ES-I3 (cell line): ENCODE results near the gene TBP.
"Not testable (repeated sequence)": the region's sequence is repeated elsewhere in the genome, so short reads cannot be mapped to it uniquely, and the experiment has no call there.

Experiments used
- H3K36me3 ChIP-seq: 2 replicates; pipeline ENCODE4 v1.6.1; 2013; ENCODE audit warnings: mild to moderate bottlenecking, low read length, control low read depth, moderate library complexity; ENCODE audit not compliant: insufficient read depth
- H3K4me1 ChIP-seq: 2 replicates; pipeline ENCODE4 v1.6.1; 2013; ENCODE audit warnings: mild to moderate bottlenecking, control low read depth, low read length; ENCODE audit not compliant: insufficient read depth
- H3K9ac ChIP-seq: 2 replicates; pipeline ENCODE4 v1.6.1; 2013; ENCODE audit warnings: low read depth, mild to moderate bottlenecking, low read length, moderate library complexity
- H3K9me3 ChIP-seq: 2 replicates; pipeline ENCODE4 v1.6.1; 2013; ENCODE audit warnings: mild to moderate bottlenecking, low read length, moderate library complexity; ENCODE audit not compliant: control insufficient read depth, insufficient read depth

TBP gene

GRCh38 chr6:170605574-170606259 lies 51.5 kb downstream of the TBP start:
- Histone ChIP-seq H3K9me3 (no peaks in the 10 kb centered on the region), H3K4me1 (no peaks in the 10 kb centered on the region), H3K36me3 (no peaks in the 10 kb centered on the region), H3K9ac (no peak overlapping the region)

DNA sequence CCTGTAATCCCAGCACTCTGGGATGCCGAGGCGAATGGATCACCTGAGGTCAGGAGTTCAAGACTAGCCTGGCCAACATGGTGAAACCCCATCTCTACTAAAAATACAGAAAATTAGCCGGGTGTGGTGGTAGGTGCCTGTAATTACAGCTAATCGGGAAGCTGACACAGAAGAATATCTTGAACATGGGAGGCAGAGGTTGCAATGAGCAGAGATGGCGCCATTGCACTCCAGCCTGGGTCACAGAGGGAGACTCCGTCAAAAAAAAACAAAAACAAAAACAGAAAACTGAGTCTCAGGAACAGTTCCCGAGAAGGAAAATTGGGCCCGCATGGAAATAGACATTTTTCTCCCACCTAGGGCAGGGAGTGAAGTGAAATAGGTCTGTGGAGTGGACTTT lies 55.1 kb downstream of the TBP start:
- not testable (repeated sequence) for H3K9me3 ChIP-seq, H3K4me1 ChIP-seq, H3K9ac ChIP-seq, H3K36me3 ChIP-seq

- H3K9ac ChIP-seq = not testable (repeated sequence)
These were observed 58.2 kb downstream of the TBP start for GRCh38 chr6:170612256-170612804.

DNA sequence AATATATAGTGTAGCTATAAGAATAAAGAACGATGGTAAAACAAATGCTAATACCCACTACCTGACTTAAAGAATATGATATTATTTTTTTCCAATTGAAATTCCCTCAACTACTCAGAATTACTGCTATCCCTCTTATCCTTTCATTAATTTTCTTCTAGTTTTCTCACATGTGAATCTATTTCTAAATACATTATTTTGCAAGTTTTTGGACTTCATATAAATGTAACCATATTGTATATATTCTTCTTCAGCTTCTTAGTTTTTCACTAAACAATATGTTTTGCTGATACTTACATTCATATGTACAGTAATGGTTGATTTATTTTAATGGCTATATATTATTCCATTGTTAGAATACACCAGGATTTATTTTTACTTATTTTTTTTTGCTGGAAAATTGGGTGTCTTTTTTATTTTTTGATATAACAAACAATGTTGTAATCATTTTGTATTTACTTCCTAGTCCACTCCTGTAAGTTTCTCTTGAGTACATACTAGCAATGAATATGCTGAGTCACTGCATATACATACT lies 61.9 kb downstream of the TBP start:
- H3K4me1 ChIP-seq, H3K9me3 ChIP-seq, H3K9ac ChIP-seq, H3K36me3 ChIP-seq: not testable (repeated sequence)

More at GRCh38 chr6:170612256-170612804, 58.2 kb downstream of the TBP start:
- H3K9me3 ChIP-seq, H3K36me3 ChIP-seq, H3K4me1 ChIP-seq: not testable (repeated sequence)
